ENCODE data around the gene HEBP2.

The HEBP2 gene

DNA sequence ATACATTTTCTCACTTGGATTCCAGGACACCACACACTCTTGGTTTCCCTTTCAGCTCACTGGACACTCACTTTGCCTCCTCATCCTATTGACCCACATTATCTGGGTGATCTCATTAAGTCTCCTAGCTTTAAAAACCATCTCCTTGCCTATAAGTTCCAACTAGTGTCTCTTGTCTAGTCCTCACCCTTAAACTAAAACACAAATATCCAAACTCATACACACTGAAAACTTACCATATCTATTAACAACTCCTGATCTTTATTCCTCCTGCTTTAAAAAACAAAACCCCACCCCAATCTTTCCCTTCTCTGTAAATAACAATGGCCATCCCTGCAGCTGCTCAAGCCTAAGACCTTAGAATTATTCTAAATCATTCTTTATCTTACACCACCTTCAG lies 29.8 kb upstream of the HEBP2 start:
- no peak for TF ChIP-seq CTCF (IDR thresholded peaks at IDR 0.05; ENCODE audit: low read depth, low read length, missing control alignments)
- H3K4me3 ChIP-seq (ENCODE audit: low read depth, low read length): no peak overlapping the region
- no peak for DNase-seq (ENCODE audit: low read depth)

- H3K4me3 ChIP-seq (ENCODE audit: low read depth, low read length): no peak overlapping the region
- TF ChIP-seq CTCF (IDR thresholded peaks at IDR 0.05; ENCODE audit: low read depth, low read length, missing control alignments): no peak
- no peak for DNase-seq (ENCODE audit: low read depth)
Observed at GRCh38 chr6:138374815-138375214, 29.2 kb upstream of the HEBP2 start.

GRCh38 chr6:138377042-138377441 lies 27.0 kb upstream of the HEBP2 start:
- H3K4me3 ChIP-seq (ENCODE audit: low read depth, low read length): no peak overlapping the region
- TF ChIP-seq CTCF (IDR thresholded peaks at IDR 0.05; ENCODE audit: low read depth, low read length, missing control alignments): no peak

GRCh38 chr6:138377844-138378243 lies 26.2 kb upstream of the HEBP2 start, which contains the start of gene SMIM28:
TSS of gene SMIM28 (plus strand) at chr6:138377905. CDS start at chr6:138378073, 168 bp downstream.
- no peak for TF ChIP-seq CTCF (IDR thresholded peaks at IDR 0.05; ENCODE audit: low read depth, low read length, missing control alignments)
- no peak for DNase-seq (ENCODE audit: low read depth)
- H3K4me3 ChIP-seq (ENCODE audit: low read depth, low read length): no peak within 1 kb of the TSS

More at GRCh38 chr6:138377042-138377441, 27.0 kb upstream of the HEBP2 start:
- DNase-seq (ENCODE audit: low read depth): no peak

- no peak for TF ChIP-seq CTCF (IDR thresholded peaks at IDR 0.05; ENCODE audit: low read depth, low read length, missing control alignments)
- no peak for DNase-seq (ENCODE audit: low read depth)
- no peak overlapping the region for H3K4me3 ChIP-seq (ENCODE audit: low read depth, low read length)
Observed at GRCh38 chr6:138378463-138378862, 25.6 kb upstream of the HEBP2 start.

DNA sequence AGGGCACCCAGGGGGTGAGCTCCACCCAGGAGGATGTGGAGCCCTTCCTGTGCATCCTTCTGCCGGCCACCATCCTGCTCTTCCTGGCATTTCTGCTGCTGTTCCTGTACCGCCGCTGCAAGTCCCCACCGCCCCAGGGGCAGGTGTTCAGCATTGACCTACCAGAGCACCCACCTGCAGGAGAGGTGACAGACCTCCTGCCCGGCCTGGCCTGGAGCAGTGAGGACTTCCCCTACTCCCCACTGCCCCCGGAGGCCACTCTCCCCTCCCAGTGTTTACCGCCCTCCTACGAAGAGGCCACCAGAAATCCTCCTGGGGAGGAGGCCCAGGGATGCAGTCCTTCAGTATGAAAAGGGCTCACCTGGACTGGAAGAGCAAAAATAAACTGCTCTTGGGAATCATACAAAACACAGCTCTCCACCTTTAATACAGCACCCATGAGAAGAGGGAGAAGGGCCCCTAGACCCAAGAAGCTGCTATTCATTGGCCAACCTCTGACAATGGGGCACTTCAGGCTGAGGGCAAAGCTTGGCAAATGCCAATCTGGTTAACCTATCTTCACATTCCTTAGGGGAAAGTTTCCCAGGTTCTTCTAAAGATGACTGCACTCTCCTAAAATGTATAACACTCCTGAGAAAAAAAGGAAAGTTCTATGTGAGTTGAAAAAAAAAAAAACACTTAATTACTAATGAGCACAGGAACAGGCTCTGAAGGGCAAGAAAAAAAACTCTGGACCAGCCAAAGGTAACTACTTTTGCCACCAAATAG lies 21.3 kb upstream of the HEBP2 start:
- DNase-seq (ENCODE audit: low read depth): no peak

More for the DNA sequence above, 21.3 kb upstream of the HEBP2 start:
- no peak overlapping the region for H3K4me3 ChIP-seq (ENCODE audit: low read depth, low read length)
- TF ChIP-seq CTCF (IDR thresholded peaks at IDR 0.05; ENCODE audit: low read depth, low read length, missing control alignments): no peak
